ENCODE measurements around the gene ZBTB40.

Gene ZBTB40

DNA sequence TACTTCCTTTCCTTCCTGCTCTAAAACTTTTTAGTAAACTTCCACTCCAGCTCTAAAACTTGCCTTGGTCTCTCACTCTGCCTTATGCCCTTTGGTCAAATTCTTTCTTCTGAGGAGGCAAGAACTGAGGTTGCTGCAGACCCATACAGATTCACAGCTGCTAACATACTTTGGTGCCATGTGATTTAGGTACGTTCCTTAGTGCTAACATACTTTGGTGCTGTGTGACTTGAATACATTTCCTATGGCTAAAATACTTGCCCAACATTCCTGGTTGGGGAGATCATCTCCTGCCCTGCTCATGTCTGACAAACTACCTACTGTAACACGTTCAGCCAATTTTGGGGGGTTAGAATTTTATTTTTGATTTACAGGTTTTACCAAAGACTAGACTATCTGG lies 6.8 kb upstream of the ZBTB40 start:
- TF ChIP-seq POLR2A (IDR thresholded peaks at IDR 0.05; ENCODE audit: low read length) (no peak), GATA1 (IDR thresholded peaks at IDR 0.05; ENCODE audit: low read depth, low read length) (no peak)

DNA sequence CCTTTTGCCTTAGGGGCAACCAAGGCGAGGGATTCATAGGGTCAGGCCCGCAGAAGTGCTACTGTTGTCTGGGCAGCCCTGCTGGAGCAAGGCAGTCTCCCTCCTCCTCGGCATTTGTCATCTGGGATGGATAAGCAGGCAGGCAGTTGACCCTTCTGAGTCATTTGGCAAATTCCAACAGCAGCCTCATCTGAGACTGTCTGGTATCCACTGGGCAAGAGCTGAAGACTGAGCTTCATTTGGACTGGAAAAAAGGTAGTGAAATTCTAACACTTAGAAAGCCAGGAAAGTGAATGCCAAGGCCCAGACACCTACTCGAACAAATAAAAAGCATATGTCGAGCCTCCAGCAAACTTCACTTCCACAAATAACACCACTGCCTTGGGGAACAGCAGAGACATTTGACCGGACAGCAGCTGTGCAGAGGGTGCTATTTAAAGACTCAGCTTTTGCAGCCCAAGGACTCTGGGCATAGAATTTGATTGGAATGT lies 4.0 kb upstream of the ZBTB40 start:
- no peak for DNase-seq
- no peak for TF ChIP-seq GATA1 (IDR thresholded peaks at IDR 0.05; ENCODE audit: low read depth, low read length)
- no peak for TF ChIP-seq POLR2A (IDR thresholded peaks at IDR 0.05; ENCODE audit: low read length)

More for the DNA sequence above, 6.8 kb upstream of the ZBTB40 start:
- DNase-seq, result no peak

DNA sequence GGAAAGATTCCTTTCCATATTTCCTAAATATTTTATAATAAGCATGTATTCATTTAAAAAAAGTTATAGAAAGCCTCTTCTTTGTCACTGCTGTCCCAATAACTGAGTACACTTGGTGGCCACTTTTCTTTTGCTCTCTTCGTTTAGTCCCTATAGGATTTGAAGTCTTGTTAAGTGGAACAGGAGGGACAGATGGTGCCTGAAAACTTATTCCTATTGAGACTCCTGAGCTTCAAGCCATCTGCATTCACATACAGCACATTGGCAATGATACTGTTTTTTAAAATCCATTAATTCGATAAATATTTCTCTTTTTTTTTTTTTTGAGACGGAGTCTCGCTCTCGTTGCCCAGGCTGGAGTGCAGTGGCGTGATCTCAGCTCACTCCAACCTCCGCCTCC lies 2.0 kb upstream of the ZBTB40 start:
- no peak for DNase-seq
- no peak for TF ChIP-seq GATA1 (IDR thresholded peaks at IDR 0.05; ENCODE audit: low read depth, low read length)
- no peak for TF ChIP-seq POLR2A (IDR thresholded peaks at IDR 0.05; ENCODE audit: low read length)

DNA sequence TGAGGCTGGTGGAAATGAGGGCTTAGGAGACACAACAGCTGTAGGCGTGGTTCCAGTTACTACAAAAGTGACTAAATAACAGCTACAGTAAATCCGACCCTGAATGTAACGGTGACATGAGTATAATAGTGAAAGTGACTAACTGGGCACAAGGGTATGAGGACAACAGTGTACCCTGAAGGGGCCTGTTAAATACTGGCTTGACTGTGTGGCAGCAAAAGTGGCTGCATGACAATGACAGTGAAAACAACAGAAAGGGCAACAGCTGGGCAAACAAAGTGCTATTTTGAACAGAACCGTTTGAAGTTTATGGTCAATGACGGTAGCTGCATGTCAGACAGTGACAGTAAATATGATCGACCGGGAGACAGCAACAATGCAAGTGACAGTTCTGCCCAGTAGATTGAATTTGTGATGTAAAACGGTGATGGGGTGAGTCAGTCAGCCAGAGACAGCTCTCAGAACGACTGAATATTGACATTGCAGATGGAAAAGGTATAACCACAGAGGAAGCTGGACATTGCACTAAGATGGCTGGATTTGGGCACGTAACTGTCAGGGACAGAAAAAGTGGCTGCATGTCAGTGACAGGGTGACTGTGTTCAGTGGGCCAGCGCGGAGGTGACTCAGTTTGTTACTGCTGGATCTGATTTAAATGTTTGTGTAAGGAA lies 1.2 kb upstream of the ZBTB40 start:
- TF ChIP-seq GATA1 (IDR thresholded peaks at IDR 0.05; ENCODE audit: low read depth, low read length) (no peak), POLR2A (IDR thresholded peaks at IDR 0.05; ENCODE audit: low read length) (no peak)
- DNase-seq, result no peak

DNA sequence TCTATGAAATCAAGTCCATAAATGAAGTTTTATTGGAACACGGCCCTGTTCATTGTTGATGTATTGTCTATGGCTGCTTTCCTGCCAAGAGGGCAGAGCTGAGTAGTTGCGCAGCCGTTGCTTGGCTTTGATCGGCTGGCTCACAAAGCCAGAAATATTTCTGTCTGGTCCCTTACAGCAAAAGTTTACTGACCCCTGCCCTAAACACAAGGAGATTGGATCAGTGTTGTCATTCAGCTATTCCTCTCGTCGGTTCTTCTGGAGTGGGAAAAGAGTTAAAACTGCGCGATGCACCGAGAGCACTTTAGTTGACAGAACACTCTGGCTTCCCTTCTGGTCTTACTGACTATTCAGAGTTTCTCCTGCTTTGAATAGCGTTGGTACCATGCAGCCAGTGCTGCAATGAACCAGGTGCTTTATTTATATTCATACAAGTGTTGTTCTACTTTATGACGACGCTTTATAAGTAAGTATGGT lies 868 bp downstream of the ZBTB40 start:
- no peak for DNase-seq
- TF ChIP-seq GATA1 (IDR thresholded peaks at IDR 0.05; ENCODE audit: low read depth, low read length), result no peak
- peak; percentile 34 for TF ChIP-seq POLR2A (IDR thresholded peaks at IDR 0.05; ENCODE audit: low read length)

DNA sequence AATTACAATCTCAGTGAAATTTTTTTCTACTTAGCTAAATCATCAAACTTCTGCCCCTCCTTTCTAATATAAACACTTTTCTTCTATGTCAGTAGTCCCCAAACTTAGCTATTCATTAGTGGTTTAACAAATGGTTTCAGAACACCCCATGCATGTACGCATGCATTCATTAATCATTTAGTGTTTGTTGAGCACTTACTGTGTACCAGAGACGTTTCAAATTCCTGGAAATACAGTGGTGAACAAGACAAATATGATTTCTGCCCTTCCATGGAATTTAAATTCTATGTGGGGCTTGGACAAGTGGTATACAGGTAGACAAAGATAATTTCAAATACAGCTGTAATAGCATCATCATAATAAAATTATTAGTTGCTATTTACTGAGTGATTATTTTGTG lies 1.5 kb downstream of the ZBTB40 start:
- TF ChIP-seq POLR2A (IDR thresholded peaks at IDR 0.05; ENCODE audit: low read length) (no peak), GATA1 (IDR thresholded peaks at IDR 0.05; ENCODE audit: low read depth, low read length) (no peak)
- DNase-seq, result no peak

DNA sequence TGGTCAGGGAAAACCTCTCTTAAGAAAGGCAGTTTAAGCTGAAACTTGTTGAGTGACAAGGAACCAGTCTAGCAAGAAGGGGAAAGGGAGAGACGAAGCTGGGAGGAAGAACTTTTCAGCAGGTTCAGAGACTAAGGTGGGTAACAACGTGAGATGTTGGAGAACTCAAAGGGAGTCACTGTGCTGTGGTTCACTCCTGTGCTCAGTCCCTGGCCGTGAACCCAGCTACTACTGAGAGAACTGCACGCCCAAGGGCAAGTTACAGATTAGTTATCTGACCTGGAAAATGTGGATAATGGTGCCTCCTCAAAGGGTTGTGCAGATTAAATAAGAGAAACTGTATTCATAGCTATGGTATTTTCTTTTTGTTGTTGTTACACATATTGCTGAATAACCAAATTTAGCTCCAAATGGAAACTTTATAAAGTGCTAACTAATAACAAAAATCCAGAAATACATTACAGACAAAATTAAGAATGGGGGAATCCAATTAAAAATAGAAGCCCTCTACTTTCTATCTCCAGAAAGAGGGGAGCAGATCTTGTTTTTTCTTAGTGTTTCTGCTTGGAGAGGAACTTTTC lies 2.9 kb downstream of the ZBTB40 start:
- peak; percentile 66 for TF ChIP-seq POLR2A (IDR thresholded peaks at IDR 0.05; ENCODE audit: low read length)
- TF ChIP-seq GATA1 (IDR thresholded peaks at IDR 0.05; ENCODE audit: low read depth, low read length), result no peak

DNA sequence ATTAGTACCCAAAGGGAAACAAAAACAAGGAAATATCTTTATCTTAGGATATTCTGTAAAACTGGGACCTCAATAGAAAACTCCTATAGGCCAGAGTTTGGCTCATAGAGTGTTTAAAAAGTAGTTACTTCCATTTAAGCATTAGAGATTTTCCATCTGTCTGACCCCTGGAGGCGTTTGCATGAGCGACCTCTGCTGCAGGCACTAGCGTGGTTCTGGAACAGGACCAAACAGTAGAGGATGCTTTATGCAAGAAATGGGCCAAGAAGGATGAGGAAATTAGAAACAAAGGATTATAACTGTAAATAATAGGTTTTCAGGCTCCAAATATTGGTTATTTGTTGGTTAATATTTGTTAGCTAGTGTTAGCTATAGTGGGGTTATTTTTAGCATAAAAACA lies 5.7 kb downstream of the ZBTB40 start:
- DNase-seq, result no peak

More for the DNA sequence above, 2.9 kb downstream of the ZBTB40 start:
- peak in 1 of 2 experiments; percentile 70 for DNase-seq

DNA sequence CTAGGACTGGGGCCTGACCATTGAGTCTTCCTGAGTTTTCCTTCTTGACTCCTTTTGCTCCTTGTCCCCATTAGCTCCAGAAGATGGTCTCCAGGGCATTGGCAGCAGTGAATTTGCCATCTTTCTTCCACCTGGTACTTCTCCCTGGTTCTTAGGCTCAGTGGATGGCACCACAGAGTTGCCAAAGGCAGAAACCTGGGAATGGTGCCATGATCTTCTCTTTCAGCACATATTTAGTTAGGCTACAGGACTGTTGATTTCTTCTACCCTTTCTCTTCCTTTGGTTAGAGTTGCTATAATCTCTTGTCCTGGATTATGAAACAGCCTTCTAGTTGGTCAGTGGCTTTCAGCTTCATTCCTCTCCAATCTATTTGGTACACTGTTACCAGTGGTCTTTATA lies 6.2 kb downstream of the ZBTB40 start:
- no peak for DNase-seq
- no peak for TF ChIP-seq GATA1 (IDR thresholded peaks at IDR 0.05; ENCODE audit: low read depth, low read length)
- TF ChIP-seq POLR2A (IDR thresholded peaks at IDR 0.05; ENCODE audit: low read length), result no peak

More for the DNA sequence above, 5.7 kb downstream of the ZBTB40 start:
- TF ChIP-seq GATA1 (IDR thresholded peaks at IDR 0.05; ENCODE audit: low read depth, low read length) (no peak), POLR2A (IDR thresholded peaks at IDR 0.05; ENCODE audit: low read length) (no peak)

DNA sequence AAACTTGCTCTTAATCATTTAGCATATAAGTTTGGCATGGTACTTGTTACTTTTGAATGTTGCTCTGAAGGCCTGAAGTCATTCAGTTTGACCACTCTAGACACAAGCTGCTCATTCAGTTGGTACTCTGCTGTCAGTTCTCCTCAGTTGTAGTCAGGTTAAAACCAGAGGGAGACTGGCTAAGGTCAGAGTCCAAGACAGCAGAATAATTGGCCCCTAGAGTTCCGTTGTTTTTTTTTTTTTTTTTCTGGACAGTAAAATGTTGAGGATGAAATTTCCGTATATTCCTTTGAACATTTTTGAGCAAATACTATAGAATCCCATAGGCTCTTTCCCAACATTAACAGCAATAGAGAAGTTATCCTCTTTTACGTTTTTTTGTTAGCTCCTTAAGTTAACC lies 9.4 kb downstream of the ZBTB40 start:
- TF ChIP-seq GATA1 (IDR thresholded peaks at IDR 0.05; ENCODE audit: low read depth, low read length), result no peak
- TF ChIP-seq POLR2A (IDR thresholded peaks at IDR 0.05; ENCODE audit: low read length), result no peak
- DNase-seq, result no peak

DNA sequence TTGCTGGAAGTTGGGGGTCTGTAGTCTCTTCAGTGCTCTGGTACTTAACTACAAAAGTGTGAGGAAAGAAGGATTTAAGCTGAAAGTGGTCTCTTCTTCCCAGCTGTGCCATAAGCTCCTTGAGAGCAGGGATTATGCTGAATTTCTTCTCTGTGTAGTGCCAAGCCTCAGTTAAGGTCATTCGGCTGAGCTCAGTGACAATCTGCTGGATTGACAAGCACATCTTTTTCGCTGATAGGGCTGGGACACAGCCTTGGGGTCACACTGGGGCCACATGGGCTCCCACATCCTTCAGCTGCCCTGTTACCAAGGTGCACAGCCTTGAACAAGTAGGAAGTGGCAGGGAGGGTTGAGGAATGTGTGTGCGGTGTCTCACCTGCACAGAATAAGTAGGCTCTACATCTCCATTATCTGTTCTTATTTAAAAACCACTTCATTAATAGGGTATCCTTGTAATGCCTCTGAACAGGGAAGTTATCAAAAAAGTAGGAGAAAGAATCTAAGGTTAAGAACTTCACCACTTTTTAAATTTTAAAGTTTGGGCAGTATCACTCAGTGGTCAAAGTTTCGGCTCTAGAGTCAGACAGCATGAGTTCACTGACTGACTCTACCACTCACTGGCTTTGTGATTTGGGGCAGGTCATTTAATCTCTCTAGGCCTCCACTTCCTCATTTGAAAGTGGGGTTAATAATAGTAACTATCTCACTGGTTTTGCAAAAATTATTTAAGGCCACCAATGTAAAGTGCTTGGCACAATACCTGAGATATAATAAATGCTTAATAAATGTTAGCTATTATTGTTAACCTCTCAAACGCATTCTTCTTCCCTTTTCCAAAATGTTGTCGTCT lies 10.3 kb downstream of the ZBTB40 start:
- TF ChIP-seq GATA1 (IDR thresholded peaks at IDR 0.05; ENCODE audit: low read depth, low read length), result no peak
- DNase-seq, result peak in 1 of 2 experiments; percentile 7

DNA sequence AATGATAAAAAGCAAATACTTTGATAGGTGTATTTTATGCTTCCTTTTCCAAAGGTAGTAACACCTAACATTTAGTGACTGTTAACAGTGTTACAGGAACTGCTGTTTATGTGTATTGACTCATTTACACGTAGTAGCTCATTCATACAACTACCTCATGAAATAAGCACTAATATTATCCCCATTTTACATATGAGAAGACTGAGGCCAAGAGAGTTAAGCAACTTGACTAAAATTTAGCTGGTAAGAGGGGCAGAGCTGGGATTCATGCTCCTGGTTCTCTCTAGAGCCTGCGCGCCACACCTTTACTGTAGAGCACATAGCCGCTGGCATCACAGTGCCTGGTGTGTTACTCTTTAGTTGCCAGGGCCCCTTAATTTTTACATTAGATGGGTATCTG lies 11.3 kb downstream of the ZBTB40 start:
- TF ChIP-seq GATA1 (IDR thresholded peaks at IDR 0.05; ENCODE audit: low read depth, low read length) (no peak), POLR2A (IDR thresholded peaks at IDR 0.05; ENCODE audit: low read length) (no peak)
- no peak for DNase-seq

DNA sequence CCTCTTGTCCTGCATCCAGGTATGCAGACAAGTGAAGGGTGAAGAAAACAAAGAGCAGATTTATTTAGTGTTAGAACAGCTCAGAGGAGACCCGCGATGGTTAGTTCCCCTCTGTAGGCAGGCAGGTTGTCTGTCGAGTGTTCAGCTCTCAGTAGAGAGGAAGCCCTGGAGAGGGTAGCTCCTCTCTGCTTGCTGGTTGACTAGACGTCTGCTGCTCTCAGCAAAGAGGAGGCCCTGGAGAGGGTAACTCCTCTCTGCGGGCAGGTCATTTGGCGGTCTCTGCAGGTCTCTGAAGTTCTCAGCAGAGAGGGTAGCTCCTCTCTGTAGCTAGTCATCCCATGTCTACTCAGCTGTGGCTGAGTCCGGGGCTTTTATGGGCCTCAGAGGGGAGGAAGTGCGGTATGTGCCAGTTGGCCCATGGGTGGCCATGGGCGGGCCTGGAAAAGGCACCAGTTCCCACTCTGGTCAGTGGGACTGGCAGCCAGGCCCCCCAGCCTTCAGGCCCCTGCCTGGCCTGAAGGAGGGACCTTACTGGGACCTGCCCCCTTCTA lies 13.4 kb downstream of the ZBTB40 start:
- TF ChIP-seq POLR2A (IDR thresholded peaks at IDR 0.05; ENCODE audit: low read length) (no peak), GATA1 (IDR thresholded peaks at IDR 0.05; ENCODE audit: low read depth, low read length) (no peak)
- no peak for DNase-seq

DNA sequence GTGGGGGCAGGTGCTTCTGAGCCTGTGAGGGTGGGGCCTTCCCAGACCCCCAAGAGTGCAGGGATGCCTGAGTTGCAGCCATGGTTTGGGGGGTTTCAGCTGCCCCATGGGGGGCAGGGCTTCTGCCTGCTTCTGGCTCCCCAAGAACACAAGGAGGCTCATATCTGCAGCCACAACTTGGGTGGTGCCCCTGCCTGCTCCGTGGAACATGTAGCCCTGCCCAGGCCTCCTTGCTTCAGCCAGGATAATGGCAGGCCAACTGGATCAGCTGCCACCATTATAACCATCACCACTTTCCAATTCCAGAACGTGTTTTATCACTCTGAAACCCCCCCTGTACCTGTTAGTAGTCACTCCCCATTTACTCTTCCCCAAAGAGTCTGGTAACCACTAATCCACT lies 14.0 kb downstream of the ZBTB40 start:
- peak in 1 of 2 experiments; percentile 27 for DNase-seq
- TF ChIP-seq GATA1 (IDR thresholded peaks at IDR 0.05; ENCODE audit: low read depth, low read length) (no peak), POLR2A (IDR thresholded peaks at IDR 0.05; ENCODE audit: low read length) (no peak)

Measured in erythroblast (primary cell).